Left renal cortex interstitium (tissue), 4 donors: ENCODE data around the gene SLC30A3. TPM values are rescaled to one million over a fixed set of nuclear protein-coding genes. Genes with fewer than 3 reads are reported as not detected.

Experiments used
- DNase-seq, 4 donors: peaks; one replicate each; pipeline ENCODE4 v3.0.0-alpha.2; 2013; ENCODE audit warnings: low read depth in 4 of 4, low spot score in 2 of 4, missing footprints in 1 of 4
- polyA plus RNA-seq, 4 donors: library from polyadenylated mRNA; unstranded; fragments of 120-200 nt; gene quantifications; one replicate each; pipeline ENCODE4 v1.2.1, GENCODE V29; 2013; ENCODE audit not compliant: insufficient read length in 4 of 4

Gene SLC30A3
- polyA plus RNA-seq, 4 donors: 5.3 to 11.2 (median 7.0) TPM

DNA sequence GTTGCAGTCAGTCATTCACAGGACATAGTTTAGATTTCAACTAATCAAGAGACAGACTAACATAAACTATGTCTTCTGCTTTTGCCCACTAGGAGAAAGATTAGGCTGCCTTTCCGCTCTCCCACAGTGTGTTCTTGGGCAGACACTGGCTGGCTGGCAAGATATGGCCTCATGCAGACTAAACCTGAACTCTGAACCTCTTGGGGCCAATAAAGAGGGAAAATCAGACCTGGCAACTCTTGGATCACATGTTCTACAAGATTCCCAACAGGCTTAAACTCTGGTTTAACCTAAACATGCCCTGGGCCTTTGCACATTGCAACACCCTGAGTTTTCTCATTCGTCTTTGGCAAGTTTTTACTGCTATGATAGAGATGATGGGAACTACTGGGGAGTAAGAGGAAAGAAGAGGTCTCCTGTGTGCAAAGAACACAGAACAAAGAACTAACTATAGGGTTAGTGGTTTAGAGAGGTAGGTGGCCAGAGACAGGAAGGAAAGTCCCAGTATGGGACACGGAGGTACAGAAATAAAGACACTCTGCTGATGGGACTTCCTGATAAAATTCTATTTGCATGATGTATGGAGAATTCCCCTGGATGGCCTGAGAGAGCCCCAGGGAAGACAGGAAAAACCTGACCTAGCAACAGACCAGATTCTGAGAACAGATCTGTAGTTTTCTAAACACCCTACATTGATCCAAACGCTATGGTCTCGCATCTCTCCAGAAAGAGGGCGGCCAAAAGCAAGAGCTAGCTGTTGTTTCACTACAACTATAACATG lies 53.0 kb downstream of the SLC30A3 start:
- no peak for DNase-seq

DNA sequence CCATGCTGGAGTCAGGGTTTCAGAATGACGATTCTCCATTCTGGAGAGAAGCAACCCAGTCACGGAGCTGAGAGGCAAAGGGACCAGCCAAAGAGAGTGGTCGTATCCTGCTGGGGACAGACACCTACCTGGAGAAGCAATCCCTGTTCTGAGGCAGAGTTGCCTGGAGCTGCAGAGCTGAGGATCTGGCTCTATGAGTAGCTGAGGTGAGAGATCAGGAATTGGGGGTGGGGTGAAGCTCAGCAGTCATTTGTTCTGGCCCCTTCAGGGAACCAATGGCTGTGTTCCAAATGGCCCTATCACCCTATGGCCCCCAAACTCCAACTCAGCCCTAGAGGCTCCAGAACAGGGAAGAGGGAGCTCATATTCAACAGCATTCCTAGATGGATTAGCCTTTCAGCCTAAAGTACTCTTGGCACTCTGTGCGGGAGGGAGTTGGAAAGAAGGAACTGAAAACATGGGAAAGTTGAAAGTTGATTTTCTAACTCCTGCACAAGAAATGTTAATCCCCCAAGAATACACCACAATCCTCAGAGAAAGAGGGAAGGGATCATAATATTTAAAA lies 54.3 kb downstream of the SLC30A3 start:
- no peak for DNase-seq

DNA sequence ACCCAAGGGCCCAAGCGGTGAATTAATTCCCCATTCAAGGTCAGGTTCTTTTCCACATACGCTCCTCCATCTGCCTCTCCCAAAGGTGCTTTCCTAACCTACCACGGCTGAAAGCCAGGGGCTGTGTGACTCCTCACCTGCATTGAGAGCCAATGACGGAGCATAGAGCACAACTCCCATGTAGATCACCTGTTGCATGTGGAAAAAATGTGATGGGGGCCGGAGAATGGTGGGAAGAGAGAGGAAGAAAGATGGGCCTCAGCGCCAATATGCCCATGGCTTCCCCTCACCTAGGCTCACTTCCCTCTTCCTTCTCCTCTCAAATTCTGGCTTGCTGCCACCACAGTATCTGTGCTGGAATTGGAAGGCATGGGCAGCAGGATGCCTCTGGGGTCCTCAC lies 56.5 kb downstream of the SLC30A3 start:
- no peak for DNase-seq

DNA sequence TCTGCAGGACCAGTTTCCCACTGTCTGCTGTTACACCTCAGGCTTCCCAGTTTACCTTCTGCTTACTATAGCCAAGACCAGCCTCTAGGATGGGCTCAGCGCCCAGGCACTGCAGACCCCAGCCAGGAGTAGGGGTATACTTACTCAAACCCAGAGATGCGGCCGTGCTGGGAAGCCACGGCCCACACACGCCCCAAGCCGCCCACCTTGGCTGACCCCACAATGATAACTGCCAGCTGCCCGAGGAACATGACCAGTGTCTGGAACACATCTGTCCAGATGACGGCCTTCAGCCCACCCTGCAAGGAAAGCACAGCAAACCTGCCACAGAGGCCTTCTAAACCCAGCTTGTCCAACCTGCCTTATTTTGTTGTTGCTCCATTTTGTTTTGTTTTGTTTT lies 57.6 kb downstream of the SLC30A3 start:
- DNase-seq: no peak

DNA sequence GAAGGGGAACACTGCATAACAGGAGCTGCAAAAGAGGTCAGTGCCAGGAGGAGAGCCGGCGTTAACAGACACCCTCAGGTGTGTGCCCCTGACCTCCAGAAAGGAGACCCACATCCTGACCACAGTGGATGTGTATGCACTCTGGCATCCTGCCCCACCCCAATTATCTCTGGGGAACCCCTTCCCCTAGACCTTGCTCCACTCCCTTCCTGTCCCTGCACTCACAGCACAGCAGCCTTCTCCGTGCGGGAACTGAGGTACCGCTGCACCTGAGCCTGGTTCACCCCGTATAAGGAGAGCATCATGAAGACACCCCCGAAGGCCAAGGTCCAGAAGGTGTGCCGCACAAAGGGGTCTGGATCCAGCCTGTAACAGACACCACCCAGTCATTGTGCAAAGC lies 58.3 kb downstream of the SLC30A3 start:
- no peak for DNase-seq

DNA sequence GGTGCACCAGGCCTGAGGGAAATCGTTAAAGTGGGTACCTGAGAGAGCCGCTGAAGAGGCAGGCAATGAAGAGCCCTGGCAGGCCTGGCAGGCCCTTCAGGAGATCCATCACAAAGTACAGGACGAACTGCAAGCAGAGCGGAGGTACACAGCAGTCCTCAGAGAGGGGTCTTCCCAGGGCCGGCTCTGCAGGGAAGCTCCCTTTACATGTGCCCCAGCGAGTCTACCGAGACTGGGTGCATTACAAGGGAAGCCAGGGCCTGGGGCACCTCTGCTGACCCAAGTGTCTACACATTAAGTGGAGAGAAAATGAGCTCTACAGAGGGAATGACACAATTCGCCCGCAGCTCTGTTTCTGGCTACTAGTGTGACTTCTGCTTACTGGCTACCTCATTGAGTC lies 59.1 kb downstream of the SLC30A3 start:
- no peak for DNase-seq

Other genes starting within 250 kb of the SLC30A3 start
- 10 to 100 TPM; 52.6 to 75.7 (median 61.0) TPM for gene TMEM214, start 230.1 kb downstream of the SLC30A3 start, polyA plus RNA-seq
- 10 to 100 TPM; 58.7 to 71.0 (median 65.6) TPM for gene AGBL5, start 211.4 kb downstream of the SLC30A3 start, polyA plus RNA-seq
- 100 to 1,000 TPM; 222 to 297 (median 264) TPM for gene OST4, start 191.4 kb downstream of the SLC30A3 start, polyA plus RNA-seq
- 100 to 1,000 TPM in 2 of 4 donors, 10 to 100 TPM in 2; 75.5 to 182 (median 99.1) TPM for gene EMILIN1, start 184.4 kb downstream of the SLC30A3 start, polyA plus RNA-seq
- 10 to 100 TPM; 45.4 to 55.6 (median 52.0) TPM for gene KHK, start 176.3 kb downstream of the SLC30A3 start, polyA plus RNA-seq
- 1 to 10 TPM; 5.4 to 7.3 (median 6.5) TPM for gene CGREF1, start 143.9 kb downstream of the SLC30A3 start, polyA plus RNA-seq
- 1 to 10 TPM in 3 of 4 donors, under 1 TPM in 1; 0.99 to 2.0 (median 1.3) TPM for gene ABHD1, start 139.2 kb downstream of the SLC30A3 start, polyA plus RNA-seq
- 10 to 100 TPM; 46.6 to 54.1 (median 52.2) TPM for gene PREB, start 128.4 kb downstream of the SLC30A3 start, polyA plus RNA-seq
- gene PRR30, start 123.6 kb downstream of the SLC30A3 start, polyA plus RNA-seq: not detected
- under 1 TPM; 0.42 to 0.76 (median 0.70) TPM for gene TCF23, start 114.0 kb downstream of the SLC30A3 start, polyA plus RNA-seq
- 100 to 1,000 TPM; 144 to 186 (median 158) TPM for gene ATRAID, start 51.0 kb downstream of the SLC30A3 start, polyA plus RNA-seq
- gene SLC5A6, start 50.8 kb downstream of the SLC30A3 start, polyA plus RNA-seq: 10 to 100 TPM; 29.6 to 48.6 (median 39.4) TPM
- 10 to 100 TPM; 34.7 to 63.8 (median 46.3) TPM for gene CAD, start 45.7 kb downstream of the SLC30A3 start, polyA plus RNA-seq
- 1 to 10 TPM in 2 of 4 donors, under 1 TPM in 2; 0.43 to 1.6 (median 0.83) TPM for gene DNAJC5G, start 12.4 kb upstream of the SLC30A3 start, polyA plus RNA-seq
- 1 to 10 TPM; 3.4 to 8.7 (median 4.7) TPM for gene TRIM54, start 19.4 kb upstream of the SLC30A3 start, polyA plus RNA-seq
- 1 to 10 TPM in 2 of 4 donors, under 1 TPM in 2; 0.59 to 1.5 (median 1.1) TPM for gene UCN, start 45.4 kb upstream of the SLC30A3 start, polyA plus RNA-seq
- gene MPV17, start 60.0 kb upstream of the SLC30A3 start, polyA plus RNA-seq: 10 to 100 TPM; 69.5 to 93.3 (median 80.5) TPM
- 10 to 100 TPM; 65.4 to 82.3 (median 73.2) TPM for gene GTF3C2, start 93.7 kb upstream of the SLC30A3 start, polyA plus RNA-seq
- 10 to 100 TPM; 44.1 to 58.6 (median 52.8) TPM for gene EIF2B4, start 107.3 kb upstream of the SLC30A3 start, polyA plus RNA-seq
- gene SNX17, start 107.6 kb upstream of the SLC30A3 start, polyA plus RNA-seq: 100 to 1,000 TPM in 3 of 4 donors, 10 to 100 TPM in 1; 99.0 to 127 (median 108) TPM
- 10 to 100 TPM; 16.4 to 28.5 (median 21.2) TPM for gene ZNF513, start 117.7 kb upstream of the SLC30A3 start, polyA plus RNA-seq
- gene PPM1G, start 146.5 kb upstream of the SLC30A3 start, polyA plus RNA-seq: 10 to 100 TPM; 87.3 to 98.8 (median 92.5) TPM
- gene NRBP1, start 165.6 kb upstream of the SLC30A3 start, polyA plus RNA-seq: 100 to 1,000 TPM; 125 to 146 (median 132) TPM
- 10 to 100 TPM in 1 of 4 donors, 1 to 10 TPM in 3; 7.4 to 11.5 (median 8.2) TPM for gene KRTCAP3, start 179.3 kb upstream of the SLC30A3 start, polyA plus RNA-seq
- gene IFT172, start 226.7 kb upstream of the SLC30A3 start, polyA plus RNA-seq: 10 to 100 TPM; 33.3 to 78.8 (median 49.9) TPM
- gene FNDC4, start 232.2 kb upstream of the SLC30A3 start, polyA plus RNA-seq: 10 to 100 TPM in 1 of 4 donors, 1 to 10 TPM in 3; 7.1 to 10.9 (median 8.8) TPM
- gene GCKR, start 233.8 kb upstream of the SLC30A3 start, polyA plus RNA-seq: under 1 TPM in 2 of 4 donors, not detected in 2; 0.16 to 0.28 TPM